Skin epidermis (tissue), 12 donors: Measurements from ENCODE around the gene CCDC171.

Experiments
- H3K27ac ChIP-seq, 21 experiments: fragments of 200-600 bp; sonication (generic) in 11 of 21; one replicate each; pipeline ENCODE4 v1.5.0; 2020; ENCODE audit warnings: mild to moderate bottlenecking in 3 of 21, inconsistent platforms in 2 of 21, moderate library complexity in 2 of 21
- H3K4me3 ChIP-seq, 7 experiments: fragments of 200-600 bp; sonication (generic) in 2 of 7; one replicate each; pipeline ENCODE4 v1.5.0; 2020; ENCODE audit warnings: inconsistent platforms in 2 of 7, mild to moderate bottlenecking in 2 of 7, moderate library complexity in 1 of 7

Gene CCDC171

GRCh38 chr9:15837079-15837679 is 284.3 kb downstream of the CCDC171 start:
- H3K27ac ChIP-seq = no peak overlapping the region
- no peak overlapping the region for H3K4me3 ChIP-seq

GRCh38 chr9:15842051-15842450 is 289.2 kb downstream of the CCDC171 start:
- no peak overlapping the region for H3K27ac ChIP-seq
- no peak overlapping the region for H3K4me3 ChIP-seq

GRCh38 chr9:15843316-15843715 is 290.5 kb downstream of the CCDC171 start:
- Histone ChIP-seq H3K4me3 (no peak overlapping the region), H3K27ac (no peak overlapping the region)

GRCh38 chr9:15843931-15844330 is 291.1 kb downstream of the CCDC171 start:
- no peak overlapping the region for H3K4me3 ChIP-seq
- H3K27ac ChIP-seq = no peak overlapping the region

- Histone ChIP-seq H3K27ac (no peak overlapping the region), H3K4me3 (no peak overlapping the region)
These were observed 293.8 kb downstream of the CCDC171 start for GRCh38 chr9:15846611-15847010.

- no peak overlapping the region for H3K27ac ChIP-seq
- H3K4me3 ChIP-seq = no peak overlapping the region
These were observed 297.0 kb downstream of the CCDC171 start for GRCh38 chr9:15849871-15850270.

GRCh38 chr9:15851766-15852165 is 298.9 kb downstream of the CCDC171 start:
- H3K4me3 ChIP-seq = no peak overlapping the region
- no peak overlapping the region for H3K27ac ChIP-seq

GRCh38 chr9:15856591-15856990 is 303.7 kb downstream of the CCDC171 start:
- Histone ChIP-seq H3K4me3 (no peak overlapping the region), H3K27ac (no peak overlapping the region)

GRCh38 chr9:15867334-15867733 is 314.5 kb downstream of the CCDC171 start:
- H3K4me3 ChIP-seq = no peak overlapping the region
- no peak overlapping the region for H3K27ac ChIP-seq

- H3K27ac ChIP-seq = no peak overlapping the region
- H3K4me3 ChIP-seq = no peak overlapping the region
These were observed 315.1 kb downstream of the CCDC171 start for GRCh38 chr9:15867988-15868387.

GRCh38 chr9:15873573-15874177 is 320.8 kb downstream of the CCDC171 start:
- H3K4me3 ChIP-seq = no peak overlapping the region
- H3K27ac ChIP-seq = no peak overlapping the region

- Histone ChIP-seq H3K4me3 (no peak overlapping the region), H3K27ac (no peak overlapping the region)
These were observed 329.5 kb downstream of the CCDC171 start for GRCh38 chr9:15882328-15882727.

- Histone ChIP-seq H3K27ac (no peak overlapping the region), H3K4me3 (no peak overlapping the region)
These were observed 330.0 kb downstream of the CCDC171 start for GRCh38 chr9:15882883-15883282.

- Histone ChIP-seq H3K27ac (no peak overlapping the region), H3K4me3 (no peak overlapping the region)
These were observed 332.6 kb downstream of the CCDC171 start for GRCh38 chr9:15885464-15885863.

GRCh38 chr9:15889555-15889954 is 336.7 kb downstream of the CCDC171 start:
- Histone ChIP-seq H3K27ac (no peak overlapping the region), H3K4me3 (no peak overlapping the region)

GRCh38 chr9:15901572-15901971 is 348.7 kb downstream of the CCDC171 start:
- no peak overlapping the region for H3K4me3 ChIP-seq
- no peak overlapping the region for H3K27ac ChIP-seq

- H3K4me3 ChIP-seq = no peak overlapping the region
- H3K27ac ChIP-seq = no peak overlapping the region
These were observed 356.5 kb downstream of the CCDC171 start for GRCh38 chr9:15909297-15909696.

GRCh38 chr9:15915711-15916110 is 362.9 kb downstream of the CCDC171 start:
- H3K4me3 ChIP-seq = no peak overlapping the region
- H3K27ac ChIP-seq = no peak overlapping the region

GRCh38 chr9:15927161-15927560 is 374.3 kb downstream of the CCDC171 start:
- no peak overlapping the region for H3K4me3 ChIP-seq
- H3K27ac ChIP-seq = no peak overlapping the region

GRCh38 chr9:15935661-15936305 is 382.9 kb downstream of the CCDC171 start:
- H3K4me3 ChIP-seq = no peak overlapping the region
- no peak overlapping the region for H3K27ac ChIP-seq

GRCh38 chr9:15936306-15936921 is 383.6 kb downstream of the CCDC171 start:
- Histone ChIP-seq H3K27ac (no peak overlapping the region), H3K4me3 (no peak overlapping the region)
